Keratinocyte (primary cell): ENCODE results near the gene ARID1B. TPM values are rescaled to one million over a fixed set of nuclear protein-coding genes. Genes with fewer than 3 reads are reported as not detected.

Source experiments
- DNase-seq: peaks from one replicate; pipeline ENCODE4 v3.0.0-alpha.2; 2011; ENCODE audit warnings: low read depth, missing footprints, low spot score
- FAIRE-seq: peaks from 2 replicates; lab custom pipeline; 2011; peaks lifted over from hg19 to GRCh38; lab: Jason Lieb, UNC
- H2AFZ ChIP-seq: 2 replicates; pipeline ENCODE4 v1.6.0; 2012; ENCODE audit warnings: low read length, control low read depth, inconsistent platforms; ENCODE audit not compliant: control insufficient read depth
- H3K27ac ChIP-seq: 2 replicates; pipeline ENCODE4 v1.5.1; 2011; ENCODE audit warnings: low read length; ENCODE audit not compliant: control insufficient read depth, insufficient read depth
- H3K27me3 ChIP-seq: 3 replicates; pipeline ENCODE4 v1.6.0; 2011; ENCODE audit warnings: low read length; ENCODE audit not compliant: control insufficient read depth, insufficient read depth; ENCODE audit errors: extremely low read depth
- H3K36me3 ChIP-seq, 2 experiments: 2 replicates in 1 of 2; 3 replicates in 1 of 2; pipeline ENCODE4 v1.5.1; 2011; ENCODE audit warnings: low read length in 2 of 2, mild to moderate bottlenecking in 1 of 2; ENCODE audit not compliant: control insufficient read depth in 2 of 2, insufficient read depth in 2 of 2; ENCODE audit errors: extremely low read depth in 1 of 2
- H3K4me1 ChIP-seq: 3 replicates; pipeline ENCODE4 v1.5.1; 2011; ENCODE audit warnings: low read length; ENCODE audit not compliant: control insufficient read depth, insufficient read depth; ENCODE audit errors: extremely low read depth
- H3K4me2 ChIP-seq: 3 replicates; pipeline ENCODE4 v1.6.0; 2011; ENCODE audit warnings: low read depth, low read length; ENCODE audit not compliant: control insufficient read depth, insufficient read depth; ENCODE audit errors: extremely low read depth
- H3K4me3 ChIP-seq, 3 experiments: fragments of 200-600 bp in 1 of 3; sonication (generic) in 1 of 3; 2 replicates in 2 of 3; 3 replicates in 1 of 3; pipeline ENCODE4 v1.5.1; 2011 to 2016; ENCODE audit warnings: low read length in 3 of 3, mild to moderate bottlenecking in 3 of 3, control low read depth in 2 of 3, inconsistent platforms in 1 of 3, low read depth in 1 of 3, mixed read lengths in 1 of 3, mixed run types in 1 of 3, moderate library complexity in 1 of 3; ENCODE audit not compliant: control insufficient read depth in 2 of 3, insufficient read depth in 2 of 3; ENCODE audit errors: extremely low read depth in 1 of 3
- H3K79me2 ChIP-seq: 2 replicates; pipeline ENCODE4 v1.6.0; 2012; ENCODE audit warnings: low read length; ENCODE audit not compliant: control insufficient read depth, insufficient read depth
- H3K9ac ChIP-seq: 3 replicates; pipeline ENCODE4 v1.6.0; 2011; ENCODE audit warnings: low read length; ENCODE audit not compliant: control insufficient read depth, insufficient read depth; ENCODE audit errors: extremely low read depth
- H3K9me1 ChIP-seq: 3 replicates; pipeline ENCODE4 v1.6.0; 2011; ENCODE audit warnings: low read length; ENCODE audit not compliant: control insufficient read depth, insufficient read depth; ENCODE audit errors: extremely low read depth
- H3K9me3 ChIP-seq: 2 replicates; pipeline ENCODE4 v1.5.1; 2012; ENCODE audit warnings: low read depth, low read length; ENCODE audit not compliant: control insufficient read depth
- H4K20me1 ChIP-seq: 3 replicates; pipeline ENCODE4 v1.6.0; 2011; ENCODE audit warnings: low read length; ENCODE audit not compliant: control insufficient read depth, insufficient read depth; ENCODE audit errors: extremely low read depth
- EZH2 ChIP-seq: IDR thresholded peaks from one replicate; pipeline ENCODE4 v1.6.1; 2012; ENCODE audit warnings: inconsistent platforms, mild to moderate bottlenecking, low read length, moderate library complexity
- dilution Hi-C: fragments of 300-500 bp; cut with MboI; formaldehyde crosslinking; loops from one replicate; pipeline ENCODE4 v1.7.0; 2020; ENCODE audit warnings: low sequenced_read_pairs; ENCODE audit not compliant: extremely low pct_ligation_motif_present
- polyA plus RNA-seq, 5 experiments: library from polyadenylated mRNA; depleted of rRNA in 3 of 5; stranded (reverse) in 3 of 5; stranded (forward) in 1 of 5; unstranded in 1 of 5; fragments of >200 nt; gene quantifications; 1 replicate in 1 of 5; 2 replicates in 3 of 5; 3 replicates in 1 of 5; pipeline versions ENCODE4 v1.2.1 to v1.2.3, GENCODE V29; 2011 to 2012; ENCODE audit warnings: missing spikeins in 2 of 5, low read depth in 1 of 5, low replicate concordance in 1 of 5
- TF ChIP-seq, protein P1 (sequence below), 3 experiments: IDR thresholded peaks in 1 of 3; conservative IDR thresholded peaks in 1 of 3; optimal IDR thresholded peaks in 1 of 3; 2 replicates in 2 of 3; 3 replicates in 1 of 3; pipeline versions ENCODE3 to v1.5.1; 2011; ENCODE audit warnings: low read length in 3 of 3, mild to moderate bottlenecking in 3 of 3, moderate library complexity in 2 of 3, control low read depth in 1 of 3, inconsistent platforms in 1 of 3; ENCODE audit not compliant: insufficient read depth in 2 of 3; ENCODE audit errors: extremely low read depth in 1 of 3

ARID1B gene
- polyA plus RNA-seq, 1 donor (not counting 4 experiments of a cell fraction or from before 2014, with no cell fraction given) = 14.9 TPM

DNA sequence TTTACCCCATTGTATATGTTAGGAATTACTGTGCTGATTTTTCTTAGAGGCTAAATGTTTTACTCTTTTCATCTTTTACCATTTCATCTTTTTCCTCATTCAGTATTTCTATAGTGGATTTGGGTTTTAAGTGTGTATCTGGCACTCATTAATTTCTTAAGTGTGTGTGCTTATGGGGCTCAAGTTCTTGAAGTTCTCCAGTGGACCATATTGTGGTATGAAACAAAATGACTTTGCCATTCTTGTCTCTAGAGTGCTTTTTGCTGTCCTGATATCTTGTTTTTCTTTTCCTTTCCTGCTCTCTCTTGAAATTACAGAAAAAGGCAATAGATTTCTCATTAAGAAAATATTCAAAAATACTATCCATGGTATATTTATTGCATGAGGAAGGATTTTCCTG lies 123.1 kb downstream of the ARID1B start:
- H4K20me1 ChIP-seq = no peaks in the 10 kb centered on the region
- dilution Hi-C loops = no loop called here
- H3K9ac ChIP-seq = no peak overlapping the region
- FAIRE-seq (no peak), DNase-seq (no peak)
- peaks cover 26% of the 10 kb centered on the region for H3K79me2 ChIP-seq
- H3K4me1 ChIP-seq = no peaks in the 10 kb centered on the region
- H3K4me2 ChIP-seq = no peak overlapping the region
- TF ChIP-seq, protein P1, sequence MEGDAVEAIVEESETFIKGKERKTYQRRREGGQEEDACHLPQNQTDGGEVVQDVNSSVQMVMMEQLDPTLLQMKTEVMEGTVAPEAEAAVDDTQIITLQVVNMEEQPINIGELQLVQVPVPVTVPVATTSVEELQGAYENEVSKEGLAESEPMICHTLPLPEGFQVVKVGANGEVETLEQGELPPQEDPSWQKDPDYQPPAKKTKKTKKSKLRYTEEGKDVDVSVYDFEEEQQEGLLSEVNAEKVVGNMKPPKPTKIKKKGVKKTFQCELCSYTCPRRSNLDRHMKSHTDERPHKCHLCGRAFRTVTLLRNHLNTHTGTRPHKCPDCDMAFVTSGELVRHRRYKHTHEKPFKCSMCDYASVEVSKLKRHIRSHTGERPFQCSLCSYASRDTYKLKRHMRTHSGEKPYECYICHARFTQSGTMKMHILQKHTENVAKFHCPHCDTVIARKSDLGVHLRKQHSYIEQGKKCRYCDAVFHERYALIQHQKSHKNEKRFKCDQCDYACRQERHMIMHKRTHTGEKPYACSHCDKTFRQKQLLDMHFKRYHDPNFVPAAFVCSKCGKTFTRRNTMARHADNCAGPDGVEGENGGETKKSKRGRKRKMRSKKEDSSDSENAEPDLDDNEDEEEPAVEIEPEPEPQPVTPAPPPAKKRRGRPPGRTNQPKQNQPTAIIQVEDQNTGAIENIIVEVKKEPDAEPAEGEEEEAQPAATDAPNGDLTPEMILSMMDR (optimal IDR thresholded peaks at IDR 0.05 in 1 of 3, IDR thresholded peaks at IDR 0.05 in 1 of 3, conservative IDR thresholded peaks at IDR 0.05 in 1 of 3; ENCODE audit: extremely low read depth in 1 of 3, insufficient read depth in 2 of 3, low read length in 3 of 3) = no peak
- no peak for TF ChIP-seq EZH2
- H3K9me3 ChIP-seq = no peaks in the 10 kb centered on the region
- H3K36me3 ChIP-seq = no peaks in the 10 kb centered on the region
- no peak overlapping the region for H2AFZ ChIP-seq
- no peaks in the 10 kb centered on the region for H3K27me3 ChIP-seq
- no peak overlapping the region for H3K27ac ChIP-seq
- no peaks in the 10 kb centered on the region for H3K9me1 ChIP-seq
- no peak overlapping the region for H3K4me3 ChIP-seq

DNA sequence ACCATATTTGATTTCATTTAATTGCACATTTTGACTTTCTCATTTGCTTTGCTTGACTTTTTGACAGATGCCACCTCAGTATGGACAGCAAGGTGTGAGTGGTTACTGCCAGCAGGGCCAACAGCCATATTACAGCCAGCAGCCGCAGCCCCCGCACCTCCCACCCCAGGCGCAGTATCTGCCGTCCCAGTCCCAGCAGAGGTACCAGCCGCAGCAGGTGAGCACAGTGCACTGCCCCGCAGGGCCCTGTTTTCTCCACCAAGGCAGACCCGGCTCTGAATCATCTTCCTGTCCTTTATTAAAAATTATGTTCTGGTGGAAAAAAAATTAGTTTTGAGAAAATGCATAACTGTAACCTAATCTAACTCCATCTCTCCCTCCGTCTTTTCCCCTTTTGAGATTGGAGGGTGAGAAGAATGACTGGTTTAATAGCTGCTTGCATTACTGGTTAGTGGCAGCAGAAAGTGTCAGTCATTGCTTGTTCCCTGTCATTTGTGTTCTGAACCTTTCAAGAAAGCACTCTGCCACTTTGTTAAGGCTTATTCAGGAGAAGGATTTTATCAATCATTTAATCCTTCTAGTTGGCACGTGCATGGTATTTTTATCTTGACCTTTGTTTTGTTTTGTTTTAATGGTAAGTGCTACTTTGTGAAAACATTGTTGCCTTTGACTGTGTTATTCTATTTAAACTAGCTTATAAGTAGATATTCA lies 124.3 kb downstream of the ARID1B start:
- Histone ChIP-seq H3K36me3 (no peaks in the 10 kb centered on the region), H4K20me1 (no peaks in the 10 kb centered on the region)
- FAIRE-seq = no peak

More for the DNA sequence above, 124.3 kb downstream of the ARID1B start:
- Histone ChIP-seq H2AFZ (no peak overlapping the region), H3K9ac (no peak overlapping the region), H3K9me1 (no peaks in the 10 kb centered on the region), H3K27ac (no peak overlapping the region), H3K9me3 (no peaks in the 10 kb centered on the region), H3K27me3 (no peaks in the 10 kb centered on the region), H3K4me1 (no peaks in the 10 kb centered on the region), H3K4me3 (no peak overlapping the region), H3K4me2 (no peak overlapping the region), H3K79me2 (peaks cover 18% of the 10 kb centered on the region)
- dilution Hi-C loops = no loop called here
- DNase-seq = no peak
- TF ChIP-seq, protein P1 (optimal IDR thresholded peaks at IDR 0.05 in 1 of 3, IDR thresholded peaks at IDR 0.05 in 1 of 3, conservative IDR thresholded peaks at IDR 0.05 in 1 of 3; ENCODE audit: extremely low read depth in 1 of 3, insufficient read depth in 2 of 3, low read length in 3 of 3) = no peak
- no peak for TF ChIP-seq EZH2
